Gastroesophageal sphincter (tissue), 4 donors: Measurements from ENCODE around the gene EIF4EBP2. TPM values are rescaled to one million over a fixed set of nuclear protein-coding genes. Genes with fewer than 3 reads are reported as not detected.

Experiments
- ATAC-seq: fragments of 150-250 bp; one replicate; pipeline ENCODE4 v1.9.1; 2016; ENCODE audit warnings: mild to moderate bottlenecking, moderate library complexity
- H3K27ac ChIP-seq, 4 donors: fragments of 200-600 bp; sonication (generic) in 3 of 4; 1 replicate in 3 of 4; 2 replicates in 1 of 4; pipeline ENCODE4 v1.5.1; 2016 to 2019
- H3K27me3 ChIP-seq: fragments of 200-600 bp; sonication (generic); one replicate; pipeline ENCODE4 v1.5.1; 2019
- H3K36me3 ChIP-seq, 2 donors: fragments of 200-600 bp; sonication (generic); one replicate each; pipeline ENCODE4 v1.5.1; 2019; ENCODE audit warnings: control low read depth in 1 of 2
- H3K4me1 ChIP-seq, 3 donors: fragments of 200-600 bp; sonication (generic); 1 replicate in 2 of 3; 2 replicates in 1 of 3; pipeline ENCODE4 v1.5.1; 2016 to 2019; ENCODE audit warnings: control low read depth in 2 of 3
- H3K4me3 ChIP-seq, 2 donors: fragments of 200-600 bp; sonication (generic); one replicate each; pipeline ENCODE4 v1.5.1; 2019; ENCODE audit warnings: mild to moderate bottlenecking in 1 of 2, moderate library complexity in 1 of 2
- H3K9me3 ChIP-seq, 3 donors: fragments of 200-600 bp; sonication (generic); one replicate each; pipeline ENCODE4 v1.5.1; 2017 to 2019; ENCODE audit warnings: control low read depth in 2 of 3
- EP300 ChIP-seq: sonication (generic); formaldehyde crosslinking; IDR thresholded peaks from one replicate; pipeline ENCODE4 v1.6.1; 2017; ENCODE audit warnings: antibody characterized with exemption, mild to moderate bottlenecking
- POLR2A ChIP-seq, 2 donors: fragments of 450-650 bp; IDR thresholded peaks; one replicate each; pipeline ENCODE4 v1.6.1; 2017; ENCODE audit warnings: antibody characterized with exemption in 2 of 2, mild to moderate bottlenecking in 2 of 2, moderate library complexity in 1 of 2
- POLR2AphosphoS5 ChIP-seq: sonication (generic); formaldehyde crosslinking; IDR thresholded peaks from one replicate; pipeline ENCODE4 v1.6.1; 2017; ENCODE audit warnings: antibody characterized with exemption
- WGBS, 2 donors: methylation state at CpG; one replicate each; pipeline ENCODE4 v1.1.5; 2018; ENCODE audit warnings: low coverage in 1 of 2; 5-methylcytosine and 5-hydroxymethylcytosine counted together
- total RNA-seq, 4 donors: library from RNA; depleted of rRNA; stranded (reverse); fragments of >200 nt; gene quantifications; one replicate each; pipeline ENCODE4 v1.1.0, GENCODE V29; 2016
- TF ChIP-seq, protein P1 (sequence below), 4 experiments: fragments of 200-600 bp in 2 of 4; fragments of 450-650 bp in 2 of 4; sonication (generic) in 1 of 4; IDR thresholded peaks; one replicate each; pipeline ENCODE4 v1.5.1; 2017 to 2019; ENCODE audit warnings: antibody characterized with exemption in 4 of 4, mild to moderate bottlenecking in 2 of 4, moderate library complexity in 2 of 4

Gene EIF4EBP2
- total RNA-seq, 4 donors from 2014 or later = 83.8 to 93.7 (median 90.6) TPM

DNA sequence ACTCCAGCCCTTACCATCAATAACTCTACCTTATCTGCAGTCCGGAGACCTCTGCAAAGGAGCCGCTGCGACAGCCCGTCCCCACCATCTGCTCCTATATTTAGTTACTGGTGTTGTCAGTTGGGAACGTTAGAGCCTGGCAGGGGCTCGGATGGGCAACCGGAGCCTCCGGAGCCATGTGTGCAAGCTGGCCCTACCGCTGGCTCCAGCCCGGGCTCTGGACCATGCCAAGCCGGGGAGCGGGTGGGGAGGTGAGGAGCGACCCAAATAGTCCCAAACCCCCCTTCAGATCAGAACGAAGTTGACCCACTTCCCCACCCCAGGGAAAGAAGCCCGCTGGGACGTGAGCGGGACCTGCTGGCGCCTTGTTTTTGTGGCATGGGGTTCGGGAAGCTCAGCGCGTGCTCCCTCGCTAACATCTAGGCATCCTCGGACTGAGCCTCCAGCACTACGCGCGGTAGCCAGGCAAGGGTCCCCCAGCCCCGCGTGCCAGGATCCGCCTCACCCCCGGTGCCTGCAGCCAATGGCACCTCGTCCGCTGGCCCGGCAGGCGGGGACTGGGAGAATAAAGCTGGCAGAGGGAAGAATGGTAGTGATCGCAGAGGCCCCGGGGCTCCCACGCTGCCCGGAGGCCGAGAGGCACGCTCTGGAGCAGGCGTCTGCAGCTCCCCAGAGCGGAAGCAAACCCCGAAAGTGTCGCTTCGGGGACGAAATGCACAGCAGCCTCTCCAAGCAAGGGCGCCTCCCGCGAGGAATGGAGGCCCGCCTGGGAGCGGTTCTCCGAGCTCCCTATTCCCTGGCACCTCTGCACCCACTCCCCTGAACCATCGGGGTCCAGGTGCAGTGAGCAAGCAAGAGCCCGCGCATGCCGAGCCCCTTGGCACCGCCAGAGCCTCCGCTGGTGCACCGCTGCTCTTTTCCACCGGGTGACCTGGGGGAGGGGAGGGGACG lies 22.2 kb upstream of the EIF4EBP2 start:
- Histone ChIP-seq H3K27me3 (no peaks in the 10 kb centered on the region), H3K27ac (peak overlapping the region in 3 of 4 donors; percentile 81 to 87 (median 86)), H3K36me3 (no peaks in the 10 kb centered on the region), H3K4me1 (peaks cover 0 to 35% (median 11%) of the 10 kb centered on the region in 3 donors), H3K9me3 (peaks cover 0 to 11% (median 0%) of the 10 kb centered on the region in 3 donors), H3K4me3 (peak overlapping the region; percentile 41 to 83)
- TF ChIP-seq, protein P1, sequence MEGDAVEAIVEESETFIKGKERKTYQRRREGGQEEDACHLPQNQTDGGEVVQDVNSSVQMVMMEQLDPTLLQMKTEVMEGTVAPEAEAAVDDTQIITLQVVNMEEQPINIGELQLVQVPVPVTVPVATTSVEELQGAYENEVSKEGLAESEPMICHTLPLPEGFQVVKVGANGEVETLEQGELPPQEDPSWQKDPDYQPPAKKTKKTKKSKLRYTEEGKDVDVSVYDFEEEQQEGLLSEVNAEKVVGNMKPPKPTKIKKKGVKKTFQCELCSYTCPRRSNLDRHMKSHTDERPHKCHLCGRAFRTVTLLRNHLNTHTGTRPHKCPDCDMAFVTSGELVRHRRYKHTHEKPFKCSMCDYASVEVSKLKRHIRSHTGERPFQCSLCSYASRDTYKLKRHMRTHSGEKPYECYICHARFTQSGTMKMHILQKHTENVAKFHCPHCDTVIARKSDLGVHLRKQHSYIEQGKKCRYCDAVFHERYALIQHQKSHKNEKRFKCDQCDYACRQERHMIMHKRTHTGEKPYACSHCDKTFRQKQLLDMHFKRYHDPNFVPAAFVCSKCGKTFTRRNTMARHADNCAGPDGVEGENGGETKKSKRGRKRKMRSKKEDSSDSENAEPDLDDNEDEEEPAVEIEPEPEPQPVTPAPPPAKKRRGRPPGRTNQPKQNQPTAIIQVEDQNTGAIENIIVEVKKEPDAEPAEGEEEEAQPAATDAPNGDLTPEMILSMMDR (IDR thresholded peaks at IDR 0.05) = no peak
- no peak for TF ChIP-seq POLR2AphosphoS5
- TF ChIP-seq EP300 = no peak
- TF ChIP-seq POLR2A (IDR thresholded peaks at IDR 0.05) = no peak
- peak; percentile 12 for ATAC-seq
- WGBS, 2 donors = 0 to 10% methylated on average over 1 to 5 of the region's 61 CpGs

DNA sequence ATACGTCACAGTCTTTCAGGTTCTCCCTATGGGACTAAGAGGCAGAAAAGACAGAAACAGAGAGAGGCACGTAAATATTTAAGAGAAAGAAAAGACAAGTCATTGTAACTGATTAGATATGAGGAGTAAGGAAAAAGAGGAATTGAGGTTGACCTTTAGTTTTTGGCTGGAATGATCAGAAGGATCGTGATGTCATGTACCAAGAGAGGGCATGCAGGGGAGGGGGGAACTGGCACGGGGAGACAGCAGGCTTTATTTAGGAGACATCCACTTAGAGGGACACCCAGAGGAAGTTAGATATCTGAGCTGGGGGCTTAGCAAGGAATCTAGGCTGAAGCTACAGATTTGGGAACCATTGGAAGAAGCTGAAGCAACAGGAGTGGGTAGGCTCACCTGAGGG lies 12.3 kb upstream of the EIF4EBP2 start:
- 31 to 39% methylated on average over 4 of the region's 4 CpGs for WGBS, 2 donors
- Histone ChIP-seq H3K27ac (no peak overlapping the region), H3K36me3 (no peaks in the 10 kb centered on the region), H3K9me3 (no peaks in the 10 kb centered on the region), H3K27me3 (no peaks in the 10 kb centered on the region), H3K4me1 (no peaks in the 10 kb centered on the region), H3K4me3 (no peak overlapping the region)
- no peak for TF ChIP-seq POLR2AphosphoS5
- TF ChIP-seq, protein P1 (IDR thresholded peaks at IDR 0.05) = no peak
- TF ChIP-seq POLR2A (IDR thresholded peaks at IDR 0.05) = no peak
- no peak for TF ChIP-seq EP300
- no peak for ATAC-seq

DNA sequence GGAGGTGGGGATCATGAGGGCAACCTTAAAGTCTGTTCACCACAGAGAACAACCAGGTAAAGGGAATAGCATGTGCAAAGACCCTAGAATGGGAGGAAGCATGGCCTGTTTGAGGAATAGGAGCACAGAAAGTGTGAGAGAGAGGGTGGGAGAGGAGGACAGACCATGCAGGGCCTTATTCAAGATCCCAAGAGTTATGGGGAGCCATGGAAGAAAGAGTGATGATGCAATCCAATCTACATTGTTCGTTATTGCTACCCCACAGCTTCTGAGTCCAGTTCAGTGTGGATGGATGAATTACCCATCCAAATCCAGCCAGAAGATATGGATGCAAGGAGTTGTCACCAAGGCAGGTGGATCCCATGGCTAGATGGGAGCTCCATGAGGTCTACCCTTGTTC lies 7.8 kb upstream of the EIF4EBP2 start:
- Histone ChIP-seq H3K27me3 (no peaks in the 10 kb centered on the region), H3K27ac (no peak overlapping the region), H3K36me3 (no peaks in the 10 kb centered on the region), H3K9me3 (no peaks in the 10 kb centered on the region), H3K4me1 (no peaks in the 10 kb centered on the region), H3K4me3 (no peak overlapping the region)
- TF ChIP-seq POLR2A (IDR thresholded peaks at IDR 0.05) (no peak), POLR2AphosphoS5 (no peak), EP300 (no peak)
- TF ChIP-seq, protein P1 (IDR thresholded peaks at IDR 0.05) = no peak
- WGBS, 2 donors = 88 to 100% methylated on average over 1 of the region's 1 CpG
- ATAC-seq = no peak

DNA sequence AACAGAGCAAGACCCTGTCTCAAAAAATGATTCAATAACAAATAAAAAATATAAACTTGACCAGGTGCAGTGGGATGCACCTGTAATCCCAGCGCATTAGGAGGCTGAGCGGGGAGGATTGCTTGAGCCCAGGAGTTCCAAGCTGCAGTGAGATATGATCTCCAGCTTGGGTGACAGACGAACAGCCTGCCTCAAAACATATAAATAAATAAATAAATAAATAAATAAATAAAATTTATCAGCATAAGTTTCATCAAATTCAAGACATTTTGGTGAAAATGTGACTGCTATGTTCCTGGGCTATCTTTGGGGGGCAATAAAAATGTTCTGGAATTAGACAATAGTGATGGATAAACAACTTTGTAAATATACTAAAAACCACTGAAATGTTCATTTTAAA lies 4.8 kb upstream of the EIF4EBP2 start:
- Histone ChIP-seq H3K36me3 (no peaks in the 10 kb centered on the region), H3K27me3 (no peaks in the 10 kb centered on the region), H3K4me1 (peaks cover 0 to 6% (median 0%) of the 10 kb centered on the region in 3 donors), H3K9me3 (no peaks in the 10 kb centered on the region), H3K27ac (no peak overlapping the region), H3K4me3 (no peak overlapping the region)
- WGBS, 2 donors = 83 to 86% methylated on average over 2 to 3 of the region's 3 CpGs
- ATAC-seq = no peak
- TF ChIP-seq POLR2A (IDR thresholded peaks at IDR 0.05) (no peak), EP300 (no peak), POLR2AphosphoS5 (no peak)
- TF ChIP-seq, protein P1 (IDR thresholded peaks at IDR 0.05) = no peak
